ENCODE measurements around the gene MYO5C. TPM values are rescaled to one million over a fixed set of nuclear protein-coding genes. Genes with fewer than 3 reads are reported as not detected.

MYO5C gene
- polyA plus RNA-seq, 3 donors: 4.6 to 14.5 (median 5.1) TPM

DNA sequence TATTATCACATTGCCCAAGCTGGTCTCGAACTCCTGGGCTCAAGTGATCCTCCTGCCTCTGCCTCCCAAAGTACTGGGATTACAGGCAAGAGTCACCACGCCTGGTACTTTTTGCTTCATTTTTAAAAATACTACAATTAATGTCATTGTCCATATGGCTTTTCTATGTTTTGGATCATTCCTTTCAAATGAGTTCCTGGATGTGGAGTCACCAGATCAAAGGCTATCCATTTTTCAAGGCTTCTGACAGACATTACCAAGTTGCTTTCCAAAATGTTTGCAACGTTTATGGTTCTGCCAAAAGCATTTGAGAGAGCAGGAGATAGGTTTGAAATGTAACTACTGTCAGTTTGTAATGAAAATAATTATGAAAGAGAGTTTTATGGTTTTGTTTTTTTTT, 148.8 kb downstream of the MYO5C start:
- 80 to 84% (median 83%) methylated on average over 3 of the region's 3 CpGs for WGBS, 3 donors
- no peak overlapping the region for H3K27ac ChIP-seq (ENCODE audit: low read depth, low read length)

DNA sequence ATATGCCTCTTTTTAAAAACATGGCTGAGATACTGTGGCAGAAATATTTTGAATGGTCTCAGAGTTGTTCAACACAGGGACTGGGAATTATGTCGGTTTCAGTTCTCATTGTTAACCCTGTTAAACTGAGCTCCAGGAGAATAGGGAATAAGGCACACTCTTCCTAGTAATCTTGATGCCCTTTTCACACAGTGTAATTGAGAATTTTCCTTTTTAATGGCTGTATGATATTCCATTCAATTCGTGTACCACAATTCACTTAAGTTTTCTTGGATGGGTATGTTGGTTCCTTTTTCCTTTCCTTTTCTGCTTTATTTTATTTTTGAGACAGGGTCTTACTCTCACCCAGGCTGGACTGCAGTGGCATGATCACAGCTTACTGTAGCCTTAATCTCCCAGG, 149.3 kb downstream of the MYO5C start:
- H3K27ac ChIP-seq (ENCODE audit: low read depth, low read length): no peak overlapping the region
- WGBS, 3 donors: 94 to 96% (median 96%) methylated on average over 2 of the region's 2 CpGs

DNA sequence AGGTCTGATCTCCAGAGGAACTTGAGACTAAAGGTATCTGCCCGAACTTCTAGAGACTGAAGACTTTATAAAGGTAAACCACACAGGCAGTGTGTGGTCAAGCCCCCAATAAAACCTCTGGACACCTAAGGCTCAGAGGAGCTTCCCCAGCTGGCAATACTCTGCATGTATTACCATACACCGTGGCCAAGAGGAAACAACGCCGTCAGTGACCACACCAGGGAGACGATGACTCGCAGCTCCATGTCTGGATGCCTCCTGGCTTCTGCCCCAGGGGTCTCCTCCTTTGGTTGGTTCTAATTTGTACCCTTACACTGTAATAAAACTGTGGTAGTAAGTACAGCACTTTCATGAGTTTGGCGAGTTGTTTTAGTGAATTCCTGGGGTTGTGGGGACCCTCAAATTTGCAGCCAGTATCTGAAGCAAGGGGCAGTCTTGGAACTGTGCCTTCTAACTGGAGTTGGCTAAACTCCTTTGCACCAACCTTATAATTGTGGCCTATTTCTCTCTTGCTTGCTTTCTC, 150.9 kb downstream of the MYO5C start:
- H3K27ac ChIP-seq (ENCODE audit: low read depth, low read length): no peak overlapping the region
- WGBS, 3 donors: 82 to 97% (median 83%) methylated on average over 7 of the region's 7 CpGs

DNA sequence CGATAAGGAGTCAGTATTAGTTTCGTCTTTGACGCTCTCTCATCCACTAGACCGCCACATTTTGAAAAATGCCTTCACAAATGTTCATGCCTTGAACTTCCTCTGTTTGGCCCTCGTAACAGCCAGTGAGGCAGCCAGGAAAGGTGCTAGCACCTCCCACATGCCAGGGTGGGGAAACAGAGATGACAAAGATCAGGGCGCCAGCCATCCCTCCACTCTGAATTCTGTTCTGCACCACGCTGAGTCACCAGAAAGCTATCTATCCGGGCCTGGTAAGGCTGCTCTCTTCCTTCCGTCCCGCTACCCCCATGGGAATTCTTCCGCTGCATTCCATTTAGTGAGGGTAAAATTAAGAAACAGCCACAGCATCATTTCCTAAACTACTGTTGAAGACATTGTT, 151.7 kb downstream of the MYO5C start:
- H3K27ac ChIP-seq (ENCODE audit: low read depth, low read length): no peak overlapping the region
- 75 to 85% (median 75%) methylated on average over 11 of the region's 11 CpGs for WGBS, 3 donors

Other genes starting within 250 kb of the MYO5C start
- gene BCL2L10, start 183.0 kb downstream of the MYO5C start, polyA plus RNA-seq: 1 to 10 TPM in 1 of 3 donors, under 1 TPM in 1, not detected in 1; 0.24 to 1.3 TPM
- gene GNB5, start 104.4 kb downstream of the MYO5C start, polyA plus RNA-seq: 10 to 100 TPM in 1 of 3 donors, 1 to 10 TPM in 2; 6.4 to 14.4 (median 10.0) TPM
- gene MYO5A, start 233.1 kb upstream of the MYO5C start, polyA plus RNA-seq: 10 to 100 TPM in 1 of 3 donors, 1 to 10 TPM in 2; 3.0 to 10.1 (median 9.1) TPM

All from adipose tissue (tissue), 3 donors.